DOHH2 (cell line): Measurements from ENCODE around the gene LRP10.
A peak's percentile ranks its signal among the peaks of the same experiment; 100 is the strongest.

Source experiments
- H3F3A ChIP-seq: fragments of 200-600 bp; sonication (generic), shearing (Covaris generic); 2 replicates; pipeline ENCODE4 v1.6.0; 2016; ENCODE audit warnings: antibody characterized with exemption, mild to moderate bottlenecking; ENCODE audit not compliant: control insufficient read depth, insufficient read depth
- H3K27ac ChIP-seq: fragments of 200-600 bp; sonication (generic); 2 replicates; pipeline ENCODE4 v1.5.1; 2014; ENCODE audit warnings: low read depth, mild to moderate bottlenecking, low read length, moderate library complexity
- H3K27me3 ChIP-seq: fragments of 200-600 bp; sonication (generic); 2 replicates; pipeline ENCODE4 v1.6.1; 2014; ENCODE audit warnings: mild to moderate bottlenecking, low read length, mixed read lengths; ENCODE audit not compliant: control insufficient read depth
- H3K36me3 ChIP-seq: fragments of 200-600 bp; sonication (generic); 2 replicates; pipeline ENCODE4 v1.6.1; 2014; ENCODE audit warnings: mild to moderate bottlenecking, low read length, moderate library complexity, mixed read lengths; ENCODE audit not compliant: control insufficient read depth
- H3K4me1 ChIP-seq: fragments of 200-600 bp; sonication (generic); 2 replicates; pipeline ENCODE4 v1.6.1; 2014; ENCODE audit warnings: mild to moderate bottlenecking, low read length, mixed read lengths; ENCODE audit not compliant: control insufficient read depth
- H3K4me2 ChIP-seq: fragments of 200-600 bp; sonication (generic); 2 replicates; pipeline ENCODE4 v1.6.0; 2014; ENCODE audit warnings: mild to moderate bottlenecking, low read length, moderate library complexity
- H3K4me3 ChIP-seq: fragments of 200-600 bp; sonication (generic); 2 replicates; pipeline ENCODE4 v1.5.1; 2014; ENCODE audit warnings: mild to moderate bottlenecking, low read length, mixed read lengths
- H3K79me2 ChIP-seq: fragments of 200-600 bp; sonication (generic); 2 replicates; pipeline ENCODE4 v1.6.1; 2014; ENCODE audit warnings: mild to moderate bottlenecking, low read length, mixed read lengths; ENCODE audit not compliant: control insufficient read depth
- H3K9me2 ChIP-seq: fragments of 200-600 bp; sonication (generic); replicated peaks from 2 replicates; pipeline ENCODE4 v1.6.1; 2014; ENCODE audit warnings: mild to moderate bottlenecking, low read length, mixed read lengths; ENCODE audit not compliant: control insufficient read depth
- H3K9me3 ChIP-seq: fragments of 200-600 bp; sonication (generic); 2 replicates; pipeline ENCODE4 v1.6.1; 2014; ENCODE audit warnings: antibody characterized with exemption, low read length, mixed read lengths; ENCODE audit not compliant: control insufficient read depth, insufficient read depth
- H4K20me1 ChIP-seq: fragments of 200-600 bp; sonication (generic); 2 replicates; pipeline ENCODE4 v1.6.0; 2014; ENCODE audit warnings: low read depth, mild to moderate bottlenecking, antibody characterized with exemption, low read length, moderate library complexity; ENCODE audit not compliant: control insufficient read depth, insufficient read depth
- CTCF ChIP-seq: fragments of 200-600 bp; sonication (generic); IDR thresholded peaks from one replicate; pipeline ENCODE4 v1.5.1; 2014; ENCODE audit warnings: antibody characterized with exemption, mild to moderate bottlenecking, low read depth, low read length; ENCODE audit not compliant: poor library complexity, severe bottlenecking
- EZH2phosphoT487 ChIP-seq: fragments of 200-600 bp; sonication (generic); IDR thresholded peaks from 2 replicates; pipeline ENCODE4 v1.6.1; 2017; ENCODE audit warnings: borderline replicate concordance, mild to moderate bottlenecking, antibody characterized with exemption, low read length, moderate library complexity, mixed read lengths

The LRP10 gene

GRCh38 chr14:22922294-22922693 is 50.8 kb downstream of the LRP10 start:
- Histone ChIP-seq H3K9me2 (no peaks in the 10 kb centered on the region), H3K9me3 (no peaks in the 10 kb centered on the region), H3K4me1 (peaks cover 32% of the 10 kb centered on the region), H4K20me1 (no peaks in the 10 kb centered on the region), H3K4me3 (no peak overlapping the region), H3F3A (peaks cover 28% of the 10 kb centered on the region), H3K79me2 (peaks cover 33% of the 10 kb centered on the region), H3K27me3 (no peaks in the 10 kb centered on the region), H3K27ac (no peak overlapping the region), H3K4me2 (no peak overlapping the region), H3K36me3 (peaks cover 83% of the 10 kb centered on the region)
- no peak for TF ChIP-seq CTCF
- no peak for TF ChIP-seq EZH2phosphoT487

GRCh38 chr14:22923746-22924145 is 52.2 kb downstream of the LRP10 start:
- H3K27me3 ChIP-seq: no peaks in the 10 kb centered on the region
- H3F3A ChIP-seq: peaks cover 29% of the 10 kb centered on the region
- no peak overlapping the region for H3K27ac ChIP-seq
- peaks cover 86% of the 10 kb centered on the region for H3K36me3 ChIP-seq
- no peak for TF ChIP-seq EZH2phosphoT487
- no peak for TF ChIP-seq CTCF
- peaks cover 37% of the 10 kb centered on the region for H3K4me1 ChIP-seq
- no peaks in the 10 kb centered on the region for H3K9me2 ChIP-seq
- peaks cover 33% of the 10 kb centered on the region for H3K79me2 ChIP-seq
- H3K4me2 ChIP-seq: no peak overlapping the region
- no peaks in the 10 kb centered on the region for H3K9me3 ChIP-seq
- H3K4me3 ChIP-seq: no peak overlapping the region
- 0 out of 2 replicates have a peak, but pooled peaks cover 2% of the 10 kb centered on the region for H4K20me1 ChIP-seq

GRCh38 chr14:22925513-22925912 is 54.0 kb downstream of the LRP10 start:
- Histone ChIP-seq H3K9me2 (no peaks in the 10 kb centered on the region), H3K36me3 (peaks cover 79% of the 10 kb centered on the region), H3K9me3 (no peaks in the 10 kb centered on the region), H3K27me3 (no peaks in the 10 kb centered on the region), H3K4me2 (no peak overlapping the region), H3F3A (peaks cover 23% of the 10 kb centered on the region), H3K4me1 (peaks cover 32% of the 10 kb centered on the region), H3K4me3 (no peak overlapping the region), H3K27ac (no peak overlapping the region), H4K20me1 (0 out of 2 replicates have a peak, but pooled peaks cover 2% of the 10 kb centered on the region), H3K79me2 (peaks cover 37% of the 10 kb centered on the region)
- TF ChIP-seq EZH2phosphoT487 (no peak), CTCF (no peak)

- H3K4me2 ChIP-seq: peak overlapping the region; percentile 9; the same call in 1 of the 2 replicates
- no peaks in the 10 kb centered on the region for H3K9me2 ChIP-seq
- TF ChIP-seq CTCF: no peak
- no peak for TF ChIP-seq EZH2phosphoT487
- no peak overlapping the region for H3K27ac ChIP-seq
- H3K4me1 ChIP-seq: peaks cover 32% of the 10 kb centered on the region
- H3K79me2 ChIP-seq: peaks cover 37% of the 10 kb centered on the region
- peaks cover 16% of the 10 kb centered on the region for H3F3A ChIP-seq
- 0 out of 2 replicates have a peak overlapping the region, but pooled peaks have one; percentile 99 for H3K4me3 ChIP-seq
- no peaks in the 10 kb centered on the region for H3K9me3 ChIP-seq
- H4K20me1 ChIP-seq: 0 out of 2 replicates have a peak, but pooled peaks cover 2% of the 10 kb centered on the region
- H3K27me3 ChIP-seq: no peaks in the 10 kb centered on the region
- peaks cover 71% of the 10 kb centered on the region for H3K36me3 ChIP-seq
Measured at GRCh38 chr14:22926316-22926715, 54.8 kb downstream of the LRP10 start.
